Trophoblast cell (in vitro differentiated cells and primary cell): Measurements from ENCODE around the gene SLC35F1.

Experiments used
- DNase-seq, 2 donors: peaks; one replicate each; pipeline ENCODE4 v3.0.0-alpha.2; 2016
- H2AFZ ChIP-seq: 2 replicates; pipeline ENCODE4 v1.6.1; 2013; ENCODE audit warnings: low read length, moderate library complexity, mild to moderate bottlenecking; ENCODE audit not compliant: insufficient read depth, poor library complexity
- H2AK5ac ChIP-seq: 2 replicates; pipeline ENCODE4 v1.6.1; 2013; ENCODE audit warnings: mild to moderate bottlenecking, low read length
- H2BK120ac ChIP-seq: 2 replicates; pipeline ENCODE4 v1.6.1; 2013; ENCODE audit warnings: low read length, mild to moderate bottlenecking, moderate library complexity; ENCODE audit not compliant: insufficient read depth, poor library complexity
- H2BK12ac ChIP-seq: 2 replicates; pipeline ENCODE4 v1.6.1; 2013; ENCODE audit warnings: mild to moderate bottlenecking, low read length, moderate library complexity
- H2BK5ac ChIP-seq: 2 replicates; pipeline ENCODE4 v1.6.1; 2013; ENCODE audit warnings: low read length, low read depth, moderate library complexity, mild to moderate bottlenecking; ENCODE audit not compliant: poor library complexity
- H3K14ac ChIP-seq: 2 replicates; pipeline ENCODE4 v1.6.1; 2013; ENCODE audit warnings: mild to moderate bottlenecking, low read length
- H3K18ac ChIP-seq: 2 replicates; pipeline ENCODE4 v1.6.1; 2013; ENCODE audit warnings: mild to moderate bottlenecking, low read length
- H3K23ac ChIP-seq: 2 replicates; pipeline ENCODE4 v1.6.1; 2013; ENCODE audit warnings: low read length
- H3K27ac ChIP-seq: 2 replicates; pipeline ENCODE4 v1.5.1; 2013; ENCODE audit warnings: low read depth, mild to moderate bottlenecking, inconsistent platforms, low read length, moderate library complexity
- H3K27me3 ChIP-seq: 2 replicates; pipeline ENCODE4 v1.6.1; 2013; ENCODE audit warnings: inconsistent platforms, mild to moderate bottlenecking, low read length, moderate library complexity; ENCODE audit not compliant: insufficient read depth
- H3K36me3 ChIP-seq, 2 experiments: 1 replicate in 1 of 2; 2 replicates in 1 of 2; pipeline ENCODE4 v1.6.1; 2013; ENCODE audit warnings: low read length in 2 of 2, mild to moderate bottlenecking in 2 of 2, moderate library complexity in 1 of 2; ENCODE audit not compliant: insufficient read depth in 2 of 2, control insufficient read depth in 1 of 2
- H3K4ac ChIP-seq: 2 replicates; pipeline ENCODE4 v1.6.1; 2013; ENCODE audit warnings: low read depth, mild to moderate bottlenecking, low read length, moderate library complexity
- H3K4me1 ChIP-seq, 2 experiments: 1 replicate in 1 of 2; 2 replicates in 1 of 2; pipeline ENCODE4 v1.6.1; 2013; ENCODE audit warnings: low read length in 2 of 2, mild to moderate bottlenecking in 2 of 2, moderate library complexity in 1 of 2; ENCODE audit not compliant: insufficient read depth in 2 of 2, control insufficient read depth in 1 of 2
- H3K4me2 ChIP-seq: 2 replicates; pipeline ENCODE4 v1.6.1; 2013; ENCODE audit warnings: inconsistent platforms, mild to moderate bottlenecking, low read length, moderate library complexity
- H3K4me3 ChIP-seq: 2 replicates; pipeline ENCODE4 v1.5.1; 2013; ENCODE audit warnings: mild to moderate bottlenecking, low read depth, low read length, inconsistent platforms
- H3K79me1 ChIP-seq: one replicate; pipeline ENCODE4 v1.6.1; 2013; ENCODE audit warnings: low read length
- H3K79me2 ChIP-seq: 2 replicates; pipeline ENCODE4 v1.6.1; 2013; ENCODE audit warnings: low read length, mild to moderate bottlenecking; ENCODE audit not compliant: control insufficient read depth, insufficient read depth, poor library complexity
- H3K9ac ChIP-seq: 2 replicates; pipeline ENCODE4 v1.6.1; 2013; ENCODE audit warnings: mild to moderate bottlenecking, low read length
- H3K9me3 ChIP-seq: 2 replicates; pipeline ENCODE4 v1.6.1; 2013; ENCODE audit warnings: low read depth, mild to moderate bottlenecking, control low read depth, inconsistent platforms, low read length; ENCODE audit not compliant: insufficient read depth
- H4K12ac ChIP-seq: 2 replicates; pipeline ENCODE4 v1.6.1; 2013; ENCODE audit warnings: low read depth, mild to moderate bottlenecking, low read length, moderate library complexity
- H4K8ac ChIP-seq: 2 replicates; pipeline ENCODE4 v1.6.1; 2013; ENCODE audit warnings: low read depth, mild to moderate bottlenecking, low read length, moderate library complexity
- H4K91ac ChIP-seq: one replicate; pipeline ENCODE4 v1.6.1; 2013; ENCODE audit warnings: low read depth, mild to moderate bottlenecking, low read length, moderate library complexity
- WGBS: extraction: QIAGEN DNeasy Blood & Tissue Kit; methylation state at CpG from one replicate; pipeline ENCODE4 v1.1.7; 2013; ENCODE audit warnings: missing lambda C conversion rate; ENCODE audit not compliant: insufficient read length, insufficient coverage; ENCODE audit errors: extremely low coverage; 5-methylcytosine and 5-hydroxymethylcytosine counted together

Gene SLC35F1

GRCh38 chr6:118197539-118197938, 290.5 kb downstream of the SLC35F1 start:
- Histone ChIP-seq H3K27ac (no peak overlapping the region), H2BK5ac (no peak overlapping the region), H2AK5ac (no peak overlapping the region), H3K79me1 (no peaks in the 10 kb centered on the region), H3K4me3 (no peak overlapping the region), H3K23ac (no peak overlapping the region), H3K9ac (no peak overlapping the region), H3K14ac (no peak overlapping the region), H4K8ac (no peak overlapping the region), H4K12ac (no peak overlapping the region), H3K79me2 (no peaks in the 10 kb centered on the region), H3K9me3 (no peaks in the 10 kb centered on the region), H2AFZ (no peak overlapping the region), H2BK120ac (no peak overlapping the region), H3K27me3 (no peaks in the 10 kb centered on the region), H2BK12ac (no peak overlapping the region), H4K91ac (no peak overlapping the region), H3K4me1 (no peaks in the 10 kb centered on the region), H3K18ac (no peak overlapping the region), H3K36me3 (no peaks in the 10 kb centered on the region), H3K4me2 (no peak overlapping the region), H3K4ac (no peak overlapping the region)
- no peak for DNase-seq
- no CpG with 5 or more reads among the region's 3 CpGs for WGBS

GRCh38 chr6:118198746-118199145, 291.7 kb downstream of the SLC35F1 start:
- Histone ChIP-seq H3K27me3 (no peaks in the 10 kb centered on the region), H3K9me3 (no peaks in the 10 kb centered on the region), H3K18ac (no peak overlapping the region), H3K4ac (no peak overlapping the region), H4K91ac (no peak overlapping the region), H3K23ac (no peak overlapping the region), H3K4me2 (no peak overlapping the region), H3K79me2 (no peaks in the 10 kb centered on the region), H3K4me3 (no peak overlapping the region), H3K27ac (no peak overlapping the region), H2AFZ (no peak overlapping the region), H3K4me1 (no peaks in the 10 kb centered on the region), H3K36me3 (no peaks in the 10 kb centered on the region), H3K14ac (no peak overlapping the region), H3K9ac (no peak overlapping the region), H3K79me1 (no peaks in the 10 kb centered on the region), H2BK120ac (no peak overlapping the region), H4K12ac (no peak overlapping the region), H2BK12ac (no peak overlapping the region), H4K8ac (no peak overlapping the region), H2BK5ac (no peak overlapping the region), H2AK5ac (no peak overlapping the region)
- no CpG with 5 or more reads among the region's 1 CpG for WGBS
- DNase-seq: no peak

- no peaks in the 10 kb centered on the region for H3K79me1 ChIP-seq
- no peak overlapping the region for H2AK5ac ChIP-seq
- no peak overlapping the region for H2BK5ac ChIP-seq
- no peaks in the 10 kb centered on the region for H3K4me1 ChIP-seq
- no peak overlapping the region for H3K14ac ChIP-seq
- no peak overlapping the region for H3K4me3 ChIP-seq
- H3K23ac ChIP-seq: no peak overlapping the region
- no peak overlapping the region for H3K4ac ChIP-seq
- H2BK120ac ChIP-seq: no peak overlapping the region
- no peak overlapping the region for H2AFZ ChIP-seq
- no peak overlapping the region for H3K4me2 ChIP-seq
- H3K27me3 ChIP-seq: no peaks in the 10 kb centered on the region
- no peak overlapping the region for H4K8ac ChIP-seq
- no peak overlapping the region for H3K18ac ChIP-seq
- WGBS: no CpG with 5 or more reads among the region's 1 CpG
- H3K27ac ChIP-seq: no peak overlapping the region
- H3K36me3 ChIP-seq: no peaks in the 10 kb centered on the region
- no peak overlapping the region for H4K12ac ChIP-seq
- no peak overlapping the region for H3K9ac ChIP-seq
- no peak overlapping the region for H4K91ac ChIP-seq
- no peak for DNase-seq
- H3K9me3 ChIP-seq: no peaks in the 10 kb centered on the region
- H3K79me2 ChIP-seq: no peaks in the 10 kb centered on the region
- H2BK12ac ChIP-seq: no peak overlapping the region
These were observed 293.1 kb downstream of the SLC35F1 start for GRCh38 chr6:118200160-118200559.

- H3K27ac ChIP-seq: no peak overlapping the region
- no peak overlapping the region for H4K12ac ChIP-seq
- no peak overlapping the region for H2BK12ac ChIP-seq
- H3K18ac ChIP-seq: no peak overlapping the region
- H3K79me2 ChIP-seq: no peaks in the 10 kb centered on the region
- no peak overlapping the region for H2AK5ac ChIP-seq
- H3K9ac ChIP-seq: no peak overlapping the region
- no peak overlapping the region for H2BK5ac ChIP-seq
- H3K23ac ChIP-seq: no peak overlapping the region
- no peak overlapping the region for H2AFZ ChIP-seq
- H4K8ac ChIP-seq: no peak overlapping the region
- H3K14ac ChIP-seq: no peak overlapping the region
- no peaks in the 10 kb centered on the region for H3K9me3 ChIP-seq
- H3K4me1 ChIP-seq: no peaks in the 10 kb centered on the region
- no peaks in the 10 kb centered on the region for H3K79me1 ChIP-seq
- H3K36me3 ChIP-seq: no peaks in the 10 kb centered on the region
- no peak overlapping the region for H4K91ac ChIP-seq
- no peak overlapping the region for H2BK120ac ChIP-seq
- no peak overlapping the region for H3K4me2 ChIP-seq
- WGBS: no CpG with 5 or more reads among the region's 1 CpG
- H3K4me3 ChIP-seq: no peak overlapping the region
- H3K27me3 ChIP-seq: no peaks in the 10 kb centered on the region
- DNase-seq: peak in 1 of 2 donors; percentile 17
- H3K4ac ChIP-seq: no peak overlapping the region
These were observed 295.5 kb downstream of the SLC35F1 start for GRCh38 chr6:118202517-118202916.
